ENCODE data around the gene C6orf136. TPM values are rescaled to one million over a fixed set of nuclear protein-coding genes. Genes with fewer than 3 reads are reported as not detected.

The C6orf136 gene
- total RNA-seq, 4 donors from 2014 or later, result 13.5 to 21.4 (median 20.7) TPM

- no peak for DNase-seq (ENCODE audit: low spot score in 2 of 2)
Observed at GRCh38 chr6:30696432-30696831, 49.5 kb downstream of the C6orf136 start.

GRCh38 chr6:30700340-30700739 lies 53.4 kb downstream of the C6orf136 start:
- WGBS, 2 donors, result 59 to 60% methylated on average over 4 of the region's 4 CpGs
- peaks cover 3 to 63% (median 4%) of the 10 kb centered on the region in 3 donors for H3K36me3 ChIP-seq
- H3K4me1 ChIP-seq, result peaks cover 0 to 5% (median 0%) of the 10 kb centered on the region in 4 donors
- H3K4me3 ChIP-seq, result no peak overlapping the region
- TF ChIP-seq POLR2A (IDR thresholded peaks at IDR 0.05) (no peak), EP300 (IDR thresholded peaks at IDR 0.05) (no peak), CTCF (IDR thresholded peaks at IDR 0.05) (no peak)
- H3K27ac ChIP-seq, result no peak overlapping the region
- no peaks in the 10 kb centered on the region for H3K9me3 ChIP-seq
- no peaks in the 10 kb centered on the region for H3K27me3 ChIP-seq
- no peak for DNase-seq (ENCODE audit: low spot score in 2 of 2)

More at GRCh38 chr6:30696432-30696831, 49.5 kb downstream of the C6orf136 start:
- Histone ChIP-seq H3K36me3 (peaks cover 0 to 24% (median 3%) of the 10 kb centered on the region in 3 donors), H3K4me3 (no peak overlapping the region), H3K4me1 (peaks cover 0 to 15% (median 2%) of the 10 kb centered on the region in 4 donors), H3K27me3 (no peaks in the 10 kb centered on the region), H3K9me3 (no peaks in the 10 kb centered on the region), H3K27ac (peak overlapping the region in 1 of 4 donors; percentile 3)
- TF ChIP-seq POLR2A (IDR thresholded peaks at IDR 0.05) (no peak), EP300 (IDR thresholded peaks at IDR 0.05) (no peak), CTCF (IDR thresholded peaks at IDR 0.05) (no peak)
- WGBS, 2 donors, result 98% methylated on average over 5 of the region's 5 CpGs

Other genes with a start within 250 kb of the C6orf136 start
- 100 to 1,000 TPM; 483 to 900 (median 631) TPM for gene HLA-E, start 157.6 kb upstream of the C6orf136 start, total RNA-seq
- 10 to 100 TPM; 38.1 to 45.2 (median 44.3) TPM for gene GNL1, start 90.6 kb upstream of the C6orf136 start, total RNA-seq
- 10 to 100 TPM in 1 of 4 donors, 1 to 10 TPM in 3; 8.0 to 10.3 (median 8.8) TPM for gene PRR3, start 89.8 kb upstream of the C6orf136 start, total RNA-seq
- gene ABCF1, start 75.7 kb upstream of the C6orf136 start, total RNA-seq, result 10 to 100 TPM; 31.4 to 64.5 (median 36.9) TPM
- gene PPP1R10, start 29.9 kb upstream of the C6orf136 start, total RNA-seq, result 10 to 100 TPM; 29.4 to 48.6 (median 39.3) TPM
- 10 to 100 TPM; 36.9 to 67.7 (median 50.3) TPM for gene MRPS18B, start 29.3 kb upstream of the C6orf136 start, total RNA-seq
- gene ATAT1, start 20.3 kb upstream of the C6orf136 start, total RNA-seq, result 10 to 100 TPM in 1 of 4 donors, 1 to 10 TPM in 3; 5.5 to 18.0 (median 7.7) TPM
- 10 to 100 TPM; 22.7 to 40.2 (median 29.2) TPM for gene DHX16, start 25.9 kb downstream of the C6orf136 start, total RNA-seq
- gene PPP1R18, start 39.5 kb downstream of the C6orf136 start, total RNA-seq, result 10 to 100 TPM; 26.6 to 48.0 (median 35.5) TPM
- 10 to 100 TPM in 1 of 4 donors, 1 to 10 TPM in 3; 6.0 to 13.3 (median 6.9) TPM for gene NRM, start 43.9 kb downstream of the C6orf136 start, total RNA-seq
- gene MDC1, start 70.1 kb downstream of the C6orf136 start, total RNA-seq, result 10 to 100 TPM; 21.3 to 36.0 (median 26.2) TPM
- 100 to 1,000 TPM; 152 to 218 (median 207) TPM for gene TUBB, start 73.2 kb downstream of the C6orf136 start, total RNA-seq
- gene FLOT1, start 95.6 kb downstream of the C6orf136 start, total RNA-seq, result 100 to 1,000 TPM in 1 of 4 donors, 10 to 100 TPM in 3; 83.1 to 157 (median 94.6) TPM
- gene IER3, start 97.4 kb downstream of the C6orf136 start, total RNA-seq, result 10 to 100 TPM in 1 of 4 donors, 1 to 10 TPM in 3; 4.5 to 15.3 (median 8.0) TPM
- gene DDR1, start 237.4 kb downstream of the C6orf136 start, total RNA-seq, result 10 to 100 TPM; 36.7 to 60.1 (median 39.8) TPM

All from tibial nerve (tissue), 4 donors.